Epithelial cell of proximal tubule (primary cell): ENCODE results near the gene TMEM87A. TPM values are rescaled to one million over a fixed set of nuclear protein-coding genes. Genes with fewer than 3 reads are reported as not detected.
"Not testable (repeated sequence)": the region's sequence is repeated elsewhere in the genome, so short reads cannot be mapped to it uniquely, and the experiment has no call there.

ENCODE experiments used
- DNase-seq: peaks from one replicate; pipeline ENCODE4 v3.0.0-alpha.2; 2011; ENCODE audit warnings: low read depth
- H3K4me3 ChIP-seq: 2 replicates; pipeline ENCODE4 v1.5.1; 2011; ENCODE audit warnings: low read depth, mild to moderate bottlenecking, low read length
- total RNA-seq: library from RNA; depleted of rRNA; stranded (reverse); fragments of >200 nt; gene quantifications from 2 replicates; pipeline ENCODE4 v1.2.3, GENCODE V29; 2015
- TF ChIP-seq, protein P1 (sequence below): conservative IDR thresholded peaks from 2 replicates; pipeline ENCODE4 v1.5.1; 2012; ENCODE audit warnings: low read depth, mild to moderate bottlenecking, low read length

The TMEM87A gene
- total RNA-seq, 1 donor from 2014 or later = 31.1 TPM

DNA sequence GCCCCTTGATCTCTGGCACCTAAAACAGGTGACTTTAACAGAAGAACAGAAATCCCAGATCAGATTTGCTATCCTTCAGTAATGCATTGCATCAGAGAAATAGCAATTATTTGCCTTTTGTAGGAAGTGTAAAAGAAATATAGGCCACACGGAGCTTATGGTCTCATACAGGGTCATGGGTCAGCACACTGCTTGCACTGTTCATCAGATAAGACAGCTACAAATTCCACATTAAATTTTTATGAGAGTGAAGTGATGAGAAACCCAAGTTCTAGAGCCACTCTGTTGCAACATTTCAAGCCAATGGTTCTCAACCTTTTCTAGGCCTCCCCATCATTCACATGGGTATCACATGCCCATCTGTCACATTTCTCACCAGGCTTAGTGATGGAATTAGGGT is 33.4 kb upstream of the TMEM87A start:
- no peak for DNase-seq
- TF ChIP-seq, protein P1, sequence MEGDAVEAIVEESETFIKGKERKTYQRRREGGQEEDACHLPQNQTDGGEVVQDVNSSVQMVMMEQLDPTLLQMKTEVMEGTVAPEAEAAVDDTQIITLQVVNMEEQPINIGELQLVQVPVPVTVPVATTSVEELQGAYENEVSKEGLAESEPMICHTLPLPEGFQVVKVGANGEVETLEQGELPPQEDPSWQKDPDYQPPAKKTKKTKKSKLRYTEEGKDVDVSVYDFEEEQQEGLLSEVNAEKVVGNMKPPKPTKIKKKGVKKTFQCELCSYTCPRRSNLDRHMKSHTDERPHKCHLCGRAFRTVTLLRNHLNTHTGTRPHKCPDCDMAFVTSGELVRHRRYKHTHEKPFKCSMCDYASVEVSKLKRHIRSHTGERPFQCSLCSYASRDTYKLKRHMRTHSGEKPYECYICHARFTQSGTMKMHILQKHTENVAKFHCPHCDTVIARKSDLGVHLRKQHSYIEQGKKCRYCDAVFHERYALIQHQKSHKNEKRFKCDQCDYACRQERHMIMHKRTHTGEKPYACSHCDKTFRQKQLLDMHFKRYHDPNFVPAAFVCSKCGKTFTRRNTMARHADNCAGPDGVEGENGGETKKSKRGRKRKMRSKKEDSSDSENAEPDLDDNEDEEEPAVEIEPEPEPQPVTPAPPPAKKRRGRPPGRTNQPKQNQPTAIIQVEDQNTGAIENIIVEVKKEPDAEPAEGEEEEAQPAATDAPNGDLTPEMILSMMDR = no peak
- H3K4me3 ChIP-seq = no peak overlapping the region

DNA sequence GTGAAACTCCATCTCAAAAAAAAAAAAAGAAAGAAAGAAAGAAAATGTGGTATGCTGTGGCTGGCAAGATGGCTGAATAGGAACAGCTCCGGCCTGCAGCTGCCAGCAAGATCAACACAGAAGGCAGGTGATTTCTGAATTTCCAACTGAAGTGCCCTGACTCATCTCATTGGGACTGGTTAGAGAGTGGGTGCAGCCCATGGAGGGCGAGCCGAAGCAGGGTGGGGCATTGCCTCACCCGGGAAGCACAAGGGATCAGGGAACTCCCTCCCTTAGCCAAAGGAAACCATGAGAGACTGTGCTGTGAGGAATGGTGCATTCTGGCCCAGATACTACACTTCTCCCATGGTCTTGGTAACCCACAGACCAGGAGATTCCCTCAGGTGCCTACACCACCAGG is 27.8 kb upstream of the TMEM87A start:
- not testable (repeated sequence) for H3K4me3 ChIP-seq, DNase-seq

DNA sequence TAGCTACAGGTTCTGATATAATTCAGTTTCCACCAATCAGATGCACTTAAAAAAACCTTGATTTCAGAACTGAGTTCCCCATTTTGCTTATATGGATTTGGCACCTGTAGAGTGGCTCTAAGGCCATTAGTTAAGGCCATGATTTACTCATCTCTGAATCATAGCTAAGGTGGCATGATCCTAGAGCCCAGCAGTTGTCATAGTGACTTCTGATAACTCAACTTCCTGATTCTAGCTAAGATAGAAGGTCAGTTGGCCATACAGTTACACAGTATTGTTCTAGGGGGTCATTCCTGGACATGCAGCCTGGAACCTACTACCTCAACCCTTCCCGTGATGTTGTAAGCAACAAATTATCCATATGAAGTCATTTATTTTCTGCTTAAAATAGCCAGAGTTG is 15.9 kb upstream of the TMEM87A start:
- DNase-seq = no peak
- TF ChIP-seq, protein P1 = no peak
- no peak overlapping the region for H3K4me3 ChIP-seq

DNA sequence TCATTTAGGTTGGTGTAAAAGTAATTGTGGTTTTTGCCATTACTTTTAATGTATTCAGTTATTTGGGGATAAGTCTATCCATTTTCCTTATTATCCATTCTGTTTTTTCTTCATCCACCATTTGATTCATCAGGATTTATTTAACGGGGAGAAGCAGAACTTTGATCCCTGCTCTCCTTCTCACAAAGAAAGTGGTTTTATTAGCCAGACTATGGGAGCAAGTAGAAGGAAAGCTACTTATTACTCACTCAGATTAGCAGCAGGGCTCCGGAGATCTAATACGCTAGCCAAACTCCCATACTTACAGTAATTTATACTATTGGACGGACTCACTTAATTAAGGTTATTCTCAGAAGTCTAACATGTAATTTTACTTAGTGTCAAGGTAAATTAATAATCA is 14.7 kb upstream of the TMEM87A start:
- TF ChIP-seq, protein P1 = no peak
- no peak for DNase-seq
- no peak overlapping the region for H3K4me3 ChIP-seq

DNA sequence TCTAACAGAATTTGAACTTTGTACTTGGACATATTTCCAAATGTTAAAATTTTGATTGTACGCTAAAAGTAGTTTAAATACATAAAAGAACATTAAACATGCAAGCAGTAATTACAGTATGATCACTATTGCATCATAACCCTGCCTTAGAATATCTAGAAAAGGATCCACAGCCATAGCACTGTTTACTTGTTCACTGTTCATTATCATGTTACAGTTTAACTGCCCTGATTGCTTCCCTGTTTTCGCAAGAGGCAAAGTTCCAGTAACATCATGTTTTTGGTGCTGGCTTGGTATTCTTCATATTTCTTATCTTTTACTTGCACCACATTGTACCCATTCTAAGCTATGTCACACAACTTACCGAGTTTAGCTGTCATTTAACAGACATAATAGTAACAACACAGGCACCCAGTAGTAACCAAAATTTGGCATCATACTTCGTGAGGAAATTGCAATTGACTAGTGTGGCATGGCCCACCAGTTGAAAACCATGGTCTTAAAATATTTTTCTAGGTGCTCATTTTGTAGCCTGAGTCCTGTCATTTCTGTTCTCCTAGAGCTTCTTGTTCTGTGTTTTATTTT is 13.3 kb upstream of the TMEM87A start:
- TF ChIP-seq, protein P1 = no peak

DNA sequence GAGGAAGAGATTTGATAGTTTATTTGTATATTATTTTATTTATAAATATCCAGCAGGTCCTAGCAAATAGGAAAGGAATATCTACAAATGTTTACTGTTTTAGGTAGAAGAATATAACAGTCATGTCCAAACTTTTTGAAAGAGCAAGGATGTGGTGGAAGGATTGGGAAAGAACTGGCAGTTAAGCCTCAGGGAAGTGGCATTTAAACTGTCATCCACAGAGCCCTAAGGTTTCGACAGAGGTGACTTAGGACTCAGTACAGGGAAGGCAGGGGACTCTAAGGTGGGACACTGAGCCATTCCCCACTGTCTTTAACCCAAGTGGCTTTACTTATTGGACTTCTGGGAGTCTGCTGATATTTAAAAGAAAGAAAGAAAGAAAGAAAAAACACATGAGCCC is 11.8 kb upstream of the TMEM87A start:
- H3K4me3 ChIP-seq = no peak overlapping the region
- no peak for DNase-seq
- TF ChIP-seq, protein P1 = no peak

More for the DNA sequence above, 13.3 kb upstream of the TMEM87A start:
- H3K4me3 ChIP-seq = no peak overlapping the region
- no peak for DNase-seq

DNA sequence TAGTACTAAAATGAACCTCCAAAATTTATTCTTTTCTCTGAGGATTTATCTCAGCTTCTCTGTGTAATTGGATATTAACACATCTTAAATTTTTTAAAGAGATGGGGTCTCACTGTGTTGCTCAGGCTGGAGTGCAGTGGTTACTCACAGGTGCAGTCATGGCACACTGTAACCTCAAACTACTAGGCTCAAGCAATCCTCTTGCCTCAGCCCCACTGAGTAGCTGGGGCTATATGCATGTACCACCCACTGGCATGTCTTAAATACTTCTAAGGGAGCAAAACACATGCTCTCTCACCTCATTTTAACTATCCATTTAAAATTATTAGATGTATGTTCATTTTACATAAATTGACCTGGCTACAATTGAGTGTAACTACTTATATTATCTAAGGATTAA is 11.3 kb upstream of the TMEM87A start:
- no peak overlapping the region for H3K4me3 ChIP-seq
- TF ChIP-seq, protein P1 = no peak
- no peak for DNase-seq

DNA sequence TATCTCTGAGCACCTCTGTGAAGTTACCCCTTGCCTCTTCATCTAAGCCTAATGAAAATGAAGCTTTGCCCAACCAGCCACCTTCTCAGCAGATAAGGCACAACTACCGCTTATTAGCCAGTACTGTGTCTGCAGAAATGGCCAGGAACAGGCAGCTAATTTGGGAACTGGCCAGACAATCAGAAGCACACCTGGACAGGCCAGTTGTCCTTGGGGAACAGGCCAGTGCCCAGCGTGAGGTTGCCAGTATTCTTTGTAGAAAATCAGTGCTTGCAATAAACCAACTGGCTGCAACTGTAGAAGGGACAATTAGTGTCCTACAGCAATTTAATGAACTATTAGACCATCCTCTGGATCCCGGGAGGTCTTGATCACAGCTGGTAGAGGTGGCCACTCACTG is 10.4 kb upstream of the TMEM87A start:
- TF ChIP-seq, protein P1 = no peak
- no peak for DNase-seq
- H3K4me3 ChIP-seq = no peak overlapping the region
